Adipose tissue (tissue), 3 donors: Measurements from ENCODE around the gene SH3BP5. TPM values are rescaled to one million over a fixed set of nuclear protein-coding genes. Genes with fewer than 3 reads are reported as not detected.

Experiments used
- H3K27ac ChIP-seq: one replicate; pipeline ENCODE4 v1.5.1; 2013; ENCODE audit warnings: low read depth, low read length
- WGBS, 3 donors: extraction: QIAGEN DNeasy Blood & Tissue Kit; methylation state at CpG; one replicate each; pipeline ENCODE4 v1.1.7; 2013; 5-methylcytosine and 5-hydroxymethylcytosine counted together
- polyA plus RNA-seq, 3 donors: library from polyadenylated mRNA; stranded (reverse); fragments of 200-250 nt; gene quantifications; one replicate each; pipeline ENCODE4 v1.2.3, GENCODE V29; 2013
- donor health status: healthy with polysubstance abuse.
- donor health status: Bipolar disorder and iron deficiency.
- donor health status: healthy.

Gene SH3BP5
- polyA plus RNA-seq, 3 donors = 7.8 to 89.5 (median 62.7) TPM

GRCh38 chr3:15205482-15205933 lies 126.9 kb downstream of the SH3BP5 start:
- whole genome bisulfite sequencing, 3 donors = 0 to 1% (median 1%) methylated on average over 3 of the region's 3 CpGs
- no peak overlapping the region for H3K27ac ChIP-seq

Other genes starting within 250 kb of the SH3BP5 start
- 10 to 100 TPM in 1 of 3 donors, 1 to 10 TPM in 2; 3.5 to 13.6 (median 9.5) TPM for gene RBSN, start 233.4 kb downstream of the SH3BP5 start, polyA plus RNA-seq
- 10 to 100 TPM; 10.3 to 17.9 (median 12.7) TPM for gene CAPN7, start 126.3 kb downstream of the SH3BP5 start, polyA plus RNA-seq
- 10 to 100 TPM in 2 of 3 donors, 1 to 10 TPM in 1; 6.1 to 13.5 (median 10.2) TPM for gene METTL6, start 95.0 kb upstream of the SH3BP5 start, polyA plus RNA-seq
- 10 to 100 TPM in 1 of 3 donors, 1 to 10 TPM in 2; 4.3 to 11.2 (median 7.5) TPM for gene EAF1, start 95.0 kb upstream of the SH3BP5 start, polyA plus RNA-seq
- 1 to 10 TPM in 2 of 3 donors, under 1 TPM in 1; 0.61 to 3.4 (median 1.1) TPM for gene COLQ, start 189.1 kb upstream of the SH3BP5 start, polyA plus RNA-seq